Stomach smooth muscle (tissue), 2 donors: ENCODE measurements around the gene HNRNPM.

Experiments used
- H3K27ac ChIP-seq: one replicate; pipeline ENCODE4 v1.7.0; 2013; ENCODE audit warnings: mild to moderate bottlenecking, low read length, inconsistent platforms
- H3K27me3 ChIP-seq, 2 donors: one replicate each; pipeline ENCODE4 v1.7.0; 2013; ENCODE audit warnings: low read length in 2 of 2; ENCODE audit not compliant: insufficient read depth in 2 of 2, control insufficient read depth in 1 of 2
- H3K36me3 ChIP-seq, 2 donors: one replicate each; pipeline ENCODE4 v1.7.0; 2013; ENCODE audit warnings: low read length in 2 of 2; ENCODE audit not compliant: control insufficient read depth in 2 of 2, insufficient read depth in 2 of 2
- H3K4me1 ChIP-seq: one replicate; pipeline ENCODE4 v1.7.0; 2013; ENCODE audit warnings: low read length; ENCODE audit not compliant: control insufficient read depth, insufficient read depth
- H3K4me3 ChIP-seq, 2 donors: one replicate each; pipeline ENCODE4 v1.7.0; 2013; ENCODE audit warnings: low read length in 2 of 2
- H3K9ac ChIP-seq, 2 donors: one replicate each; pipeline ENCODE4 v1.7.0; 2013; ENCODE audit warnings: low read length in 2 of 2, mild to moderate bottlenecking in 1 of 2
- H3K9me3 ChIP-seq, 2 donors: one replicate each; pipeline ENCODE4 v1.7.0; 2013; ENCODE audit warnings: low read length in 2 of 2; ENCODE audit not compliant: control insufficient read depth in 2 of 2
- donor health status: healthy.
- donor health status: Pancreatic carcinoma.

The HNRNPM gene

GRCh38 chr19:8473648-8474476 is 29.1 kb downstream of the HNRNPM start:
- no peak overlapping the region for H3K9ac ChIP-seq
- H3K4me3 ChIP-seq: no peak overlapping the region
- no peaks in the 10 kb centered on the region for H3K27me3 ChIP-seq
- H3K4me1 ChIP-seq: peaks cover 14% of the 10 kb centered on the region
- no peaks in the 10 kb centered on the region for H3K9me3 ChIP-seq
- H3K36me3 ChIP-seq: peaks cover 42 to 64% of the 10 kb centered on the region in 2 donors
- H3K27ac ChIP-seq: no peak overlapping the region

- Histone ChIP-seq H3K4me1 (peaks cover 14% of the 10 kb centered on the region), H3K36me3 (peaks cover 33 to 55% of the 10 kb centered on the region in 2 donors), H3K9me3 (no peaks in the 10 kb centered on the region), H3K27me3 (no peaks in the 10 kb centered on the region), H3K4me3 (no peak overlapping the region), H3K9ac (no peak overlapping the region), H3K27ac (no peak overlapping the region)
These were observed 30.2 kb downstream of the HNRNPM start for GRCh38 chr19:8475005-8475404.

GRCh38 chr19:8476524-8476923 is 31.7 kb downstream of the HNRNPM start:
- H3K36me3 ChIP-seq: peaks cover 22 to 50% of the 10 kb centered on the region in 2 donors
- no peaks in the 10 kb centered on the region for H3K9me3 ChIP-seq
- peaks cover 14% of the 10 kb centered on the region for H3K4me1 ChIP-seq

GRCh38 chr19:8477889-8478288 is 33.1 kb downstream of the HNRNPM start:
- Histone ChIP-seq H3K4me1 (peaks cover 14% of the 10 kb centered on the region), H3K9me3 (no peaks in the 10 kb centered on the region), H3K36me3 (peaks cover 26 to 54% of the 10 kb centered on the region in 2 donors), H3K27ac (no peak overlapping the region), H3K27me3 (no peaks in the 10 kb centered on the region), H3K9ac (no peak overlapping the region), H3K4me3 (no peak overlapping the region)

More at GRCh38 chr19:8476524-8476923, 31.7 kb downstream of the HNRNPM start:
- Histone ChIP-seq H3K27me3 (no peaks in the 10 kb centered on the region), H3K9ac (no peak overlapping the region), H3K4me3 (no peak overlapping the region), H3K27ac (no peak overlapping the region)

GRCh38 chr19:8478598-8478997 is 33.8 kb downstream of the HNRNPM start:
- no peaks in the 10 kb centered on the region for H3K9me3 ChIP-seq
- no peaks in the 10 kb centered on the region for H3K27me3 ChIP-seq
- H3K4me1 ChIP-seq: peaks cover 14% of the 10 kb centered on the region
- no peak overlapping the region for H3K4me3 ChIP-seq
- H3K9ac ChIP-seq: no peak overlapping the region
- peaks cover 31 to 60% of the 10 kb centered on the region in 2 donors for H3K36me3 ChIP-seq
- H3K27ac ChIP-seq: no peak overlapping the region

GRCh38 chr19:8481201-8481600 is 36.4 kb downstream of the HNRNPM start:
- Histone ChIP-seq H3K27ac (no peak overlapping the region), H3K9me3 (no peaks in the 10 kb centered on the region), H3K9ac (no peak overlapping the region), H3K4me3 (no peak overlapping the region), H3K36me3 (peaks cover 35 to 60% of the 10 kb centered on the region in 2 donors), H3K27me3 (no peaks in the 10 kb centered on the region), H3K4me1 (peaks cover 14% of the 10 kb centered on the region)

GRCh38 chr19:8481616-8482015 is 36.8 kb downstream of the HNRNPM start:
- Histone ChIP-seq H3K27ac (no peak overlapping the region), H3K36me3 (peaks cover 39 to 60% of the 10 kb centered on the region in 2 donors), H3K27me3 (no peaks in the 10 kb centered on the region), H3K4me1 (peaks cover 14% of the 10 kb centered on the region), H3K9me3 (no peaks in the 10 kb centered on the region), H3K4me3 (no peak overlapping the region), H3K9ac (no peak overlapping the region)

GRCh38 chr19:8482696-8483095 is 37.9 kb downstream of the HNRNPM start:
- Histone ChIP-seq H3K9ac (no peak overlapping the region), H3K27ac (no peak overlapping the region), H3K36me3 (peaks cover 50 to 67% of the 10 kb centered on the region in 2 donors), H3K4me3 (no peak overlapping the region), H3K27me3 (no peaks in the 10 kb centered on the region), H3K4me1 (peaks cover 16% of the 10 kb centered on the region), H3K9me3 (no peaks in the 10 kb centered on the region)

GRCh38 chr19:8483165-8483564 is 38.4 kb downstream of the HNRNPM start:
- H3K36me3 ChIP-seq: peaks cover 55 to 69% of the 10 kb centered on the region in 2 donors
- H3K9me3 ChIP-seq: no peaks in the 10 kb centered on the region
- no peaks in the 10 kb centered on the region for H3K27me3 ChIP-seq
- H3K4me3 ChIP-seq: no peak overlapping the region
- no peak overlapping the region for H3K9ac ChIP-seq
- peaks cover 11% of the 10 kb centered on the region for H3K4me1 ChIP-seq
- H3K27ac ChIP-seq: no peak overlapping the region

GRCh38 chr19:8484331-8484894 is 39.6 kb downstream of the HNRNPM start:
- H3K27ac ChIP-seq: no peak overlapping the region
- peaks cover 5% of the 10 kb centered on the region for H3K4me1 ChIP-seq
- H3K27me3 ChIP-seq: no peaks in the 10 kb centered on the region
- H3K9ac ChIP-seq: no peak overlapping the region
- peaks cover 59 to 70% of the 10 kb centered on the region in 2 donors for H3K36me3 ChIP-seq
- no peaks in the 10 kb centered on the region for H3K9me3 ChIP-seq
- H3K4me3 ChIP-seq: no peak overlapping the region
